ENCODE results near the gene SIX6. TPM values are rescaled to one million over a fixed set of nuclear protein-coding genes. Genes with fewer than 3 reads are reported as not detected.

Gene SIX6
- total and polyA plus RNA-seq, 5 donors: not detected

DNA sequence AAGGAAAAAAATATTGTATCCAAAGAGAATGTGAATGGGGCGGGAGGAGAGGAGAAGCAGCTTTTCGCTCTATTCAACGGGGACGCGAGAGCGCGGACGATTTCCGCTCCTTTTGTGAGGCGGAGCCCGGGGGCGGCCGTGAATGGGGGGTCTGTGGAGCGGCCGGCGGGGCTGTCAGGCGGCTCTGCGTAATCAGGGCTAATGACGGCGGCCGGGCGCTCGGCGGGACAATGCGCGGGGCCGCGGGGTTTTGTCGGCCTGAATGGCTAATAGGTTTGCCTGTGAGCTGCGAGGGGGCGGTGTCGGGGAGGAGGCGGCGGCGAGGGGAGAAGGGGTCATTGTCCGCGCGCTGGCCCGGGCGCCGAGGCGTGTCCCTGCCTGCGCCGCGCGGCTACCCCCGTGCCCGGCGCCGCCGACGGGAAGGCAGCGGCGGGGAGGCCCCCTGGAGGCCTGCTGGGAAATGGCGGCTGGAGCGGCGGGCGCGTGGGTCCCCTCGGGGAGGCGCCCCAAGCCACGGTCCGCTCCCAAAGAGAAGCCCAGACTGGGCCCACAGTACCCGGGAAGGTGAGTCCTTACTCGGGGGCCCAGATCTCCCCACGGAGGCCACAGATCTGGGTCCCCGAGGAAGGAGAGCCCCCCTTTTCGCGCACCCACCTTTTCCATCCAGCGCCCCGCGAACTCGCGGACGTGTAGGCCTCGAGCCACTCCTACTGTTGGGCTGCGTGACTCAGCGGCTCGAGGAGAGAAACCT, 6.0 kb downstream of the SIX6 start:
- peak in 1 of 2 donors; percentile 55 for ATAC-seq
- peaks cover 3% of the 10 kb centered on the region for H3K27me3 ChIP-seq (ENCODE audit: control insufficient read depth, insufficient read depth)
- intact Hi-C loops (cut with DNase I): no loop called here
- DNase-seq: peak in 2 of 3 donors; percentile 51 to 57
- WGBS: 3% methylated on average over 79 of the region's 79 CpGs
- H3K9me3 ChIP-seq (ENCODE audit: control insufficient read depth, low read length): no peaks in the 10 kb centered on the region
- H3K4me3 ChIP-seq (ENCODE audit: low read length): peak overlapping the region; percentile 40
- H3K27ac ChIP-seq (ENCODE audit: low read length): no peak overlapping the region
- no peaks in the 10 kb centered on the region for H3K4me1 ChIP-seq (ENCODE audit: control insufficient read depth, insufficient read depth, low read length)

- Histone ChIP-seq H3K9me3 (ENCODE audit: control insufficient read depth, low read length) (no peaks in the 10 kb centered on the region), H3K4me3 (ENCODE audit: low read length) (peak overlapping the region; percentile 40), H3K27me3 (ENCODE audit: control insufficient read depth, insufficient read depth) (peaks cover 3% of the 10 kb centered on the region), H3K27ac (ENCODE audit: low read length) (no peak overlapping the region), H3K4me1 (ENCODE audit: control insufficient read depth, insufficient read depth, low read length) (no peaks in the 10 kb centered on the region)
- DNase-seq (peak in 1 of 3 donors; percentile 34), ATAC-seq (no peak)
- 5% methylated on average over 66 of the region's 66 CpGs for WGBS
- intact Hi-C loops (cut with DNase I): no loop called here
Measured at GRCh38 chr14:60515511-60516289, 6.8 kb downstream of the SIX6 start.

GRCh38 chr14:60532442-60532841, 23.5 kb downstream of the SIX6 start:
- 57% methylated on average over 3 of the region's 3 CpGs for WGBS
- intact Hi-C loops (cut with DNase I): no loop called here
- H3K4me1 ChIP-seq (ENCODE audit: control insufficient read depth, insufficient read depth, low read length): no peaks in the 10 kb centered on the region
- H3K9me3 ChIP-seq (ENCODE audit: control insufficient read depth, low read length): no peaks in the 10 kb centered on the region
- no peak overlapping the region for H3K27ac ChIP-seq (ENCODE audit: low read length)
- no peak for DNase-seq
- H3K4me3 ChIP-seq (ENCODE audit: low read length): no peak overlapping the region
- no peak for ATAC-seq
- H3K27me3 ChIP-seq (ENCODE audit: control insufficient read depth, insufficient read depth): no peaks in the 10 kb centered on the region

DNA sequence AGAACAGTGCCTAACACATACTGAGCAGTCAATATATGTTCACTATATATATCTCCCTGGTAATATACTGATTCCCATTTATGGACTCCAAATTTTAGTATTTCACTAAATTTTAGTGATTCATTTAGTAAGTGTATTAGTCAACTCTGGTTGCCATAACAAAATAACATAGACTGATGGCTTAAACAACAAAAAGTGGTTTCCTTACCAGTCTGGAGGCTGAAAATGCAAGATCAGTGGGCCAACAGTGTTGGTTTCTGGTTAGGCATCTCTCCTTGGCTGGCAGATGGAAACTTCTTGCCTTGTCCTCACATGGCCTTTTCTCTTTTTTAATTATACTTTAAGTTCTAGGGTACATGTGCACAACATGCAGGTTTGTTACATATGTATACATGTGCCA, 28.7 kb downstream of the SIX6 start:
- H3K27me3 ChIP-seq (ENCODE audit: control insufficient read depth, insufficient read depth): no peaks in the 10 kb centered on the region
- ATAC-seq (no peak), DNase-seq (no peak)
- no peaks in the 10 kb centered on the region for H3K4me1 ChIP-seq (ENCODE audit: control insufficient read depth, insufficient read depth, low read length)
- no peak overlapping the region for H3K4me3 ChIP-seq (ENCODE audit: low read length)
- intact Hi-C loops (cut with DNase I): no loop called here
- H3K9me3 ChIP-seq (ENCODE audit: control insufficient read depth, low read length): no peaks in the 10 kb centered on the region
- H3K27ac ChIP-seq (ENCODE audit: low read length): no peak overlapping the region

- intact Hi-C loops (cut with DNase I): no loop called here
- Histone ChIP-seq H3K4me1 (ENCODE audit: control insufficient read depth, insufficient read depth, low read length) (no peaks in the 10 kb centered on the region), H3K9me3 (ENCODE audit: control insufficient read depth, low read length) (no peaks in the 10 kb centered on the region), H3K4me3 (ENCODE audit: low read length) (no peak overlapping the region), H3K27ac (ENCODE audit: low read length) (no peak overlapping the region), H3K27me3 (ENCODE audit: control insufficient read depth, insufficient read depth) (no peaks in the 10 kb centered on the region)
- no peak for ATAC-seq
- WGBS: 77% methylated on average over 2 of the region's 2 CpGs
- DNase-seq: no peak
Measured at GRCh38 chr14:60544659-60545058, 35.7 kb downstream of the SIX6 start.

DNA sequence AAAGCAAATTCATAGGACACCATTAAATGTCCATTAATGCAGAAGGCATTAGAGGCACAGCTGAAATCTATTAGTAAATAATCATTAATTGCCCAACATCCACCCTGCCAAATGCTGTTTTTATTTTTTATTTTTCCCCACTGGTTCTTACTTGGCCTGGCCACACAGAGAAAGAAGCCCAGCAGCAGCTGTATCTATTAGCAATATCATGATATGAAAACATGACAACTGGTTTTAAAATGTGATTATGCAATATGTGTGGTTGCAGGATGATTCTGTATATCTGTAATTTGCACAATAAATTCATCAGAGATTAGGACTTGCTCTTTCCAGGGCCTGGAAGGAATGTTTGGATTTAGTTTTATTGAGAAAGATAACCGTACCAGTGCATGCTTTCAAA, 44.9 kb downstream of the SIX6 start:
- ATAC-seq (no peak), DNase-seq (no peak)
- H3K4me1 ChIP-seq (ENCODE audit: control insufficient read depth, insufficient read depth, low read length): no peaks in the 10 kb centered on the region
- no peaks in the 10 kb centered on the region for H3K27me3 ChIP-seq (ENCODE audit: control insufficient read depth, insufficient read depth)
- WGBS: 52% methylated on average over 1 of the region's 1 CpG
- no peaks in the 10 kb centered on the region for H3K9me3 ChIP-seq (ENCODE audit: control insufficient read depth, low read length)
- no peak overlapping the region for H3K27ac ChIP-seq (ENCODE audit: low read length)
- no peak overlapping the region for H3K4me3 ChIP-seq (ENCODE audit: low read length)
- intact Hi-C loops (cut with DNase I): no loop called here

DNA sequence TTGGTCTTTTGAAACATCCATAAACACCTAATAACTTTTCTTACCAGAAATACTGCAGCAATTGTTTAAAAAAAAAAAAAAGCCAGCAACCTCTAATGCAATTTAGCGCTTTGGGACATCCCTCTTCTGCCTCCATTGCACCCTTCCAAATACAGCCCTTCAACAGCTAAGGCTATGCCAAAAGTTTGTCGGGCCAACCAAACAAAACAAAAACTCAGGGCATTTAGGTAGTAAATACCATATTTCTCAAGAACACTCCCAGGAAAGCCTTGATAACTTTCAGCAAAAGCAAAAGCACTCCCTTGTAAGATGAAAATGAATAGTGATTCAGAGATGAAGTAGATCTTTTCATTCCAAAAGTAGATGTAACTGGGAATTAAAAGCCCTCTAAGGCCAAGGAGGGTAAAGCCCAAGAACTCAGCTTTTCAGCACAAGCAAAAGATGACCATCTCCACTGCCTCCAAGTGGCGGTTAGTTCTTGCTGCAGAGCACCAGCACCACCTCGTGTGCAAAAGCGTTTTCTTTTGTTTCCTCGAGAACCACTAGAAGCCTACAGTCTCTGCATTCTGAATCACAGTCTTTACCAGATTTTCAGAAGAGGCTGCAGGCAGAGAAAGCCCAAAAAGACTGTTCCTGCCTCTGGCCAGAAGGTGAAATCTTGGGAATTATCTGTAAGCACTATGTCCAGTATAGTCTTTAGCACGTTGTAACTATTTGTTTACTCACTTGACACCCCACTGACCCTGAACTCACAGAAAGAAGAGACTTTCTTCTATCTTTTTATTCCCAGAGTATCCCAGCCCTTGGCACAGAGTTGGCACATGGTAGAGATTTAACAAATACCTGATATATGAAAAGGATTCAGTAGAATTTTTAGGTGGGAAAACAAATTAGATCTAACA, 53.1 kb downstream of the SIX6 start:
- H3K27me3 ChIP-seq (ENCODE audit: control insufficient read depth, insufficient read depth): no peaks in the 10 kb centered on the region
- ATAC-seq (peak; percentile 90 to 91), DNase-seq (peak; percentile 45 to 68 (median 65))
- 26% methylated on average over 7 of the region's 7 CpGs for WGBS
- H3K4me3 ChIP-seq (ENCODE audit: low read length): no peak overlapping the region
- no peaks in the 10 kb centered on the region for H3K9me3 ChIP-seq (ENCODE audit: control insufficient read depth, low read length)
- no peak overlapping the region for H3K27ac ChIP-seq (ENCODE audit: low read length)
- intact Hi-C loops (cut with DNase I): loop anchor here in 3 of 4 donors (5.0 to 10.0 kb wide), 4 partner anchors 207 to 497 kb away; no protein-coding TSS in a partner anchor
- H3K4me1 ChIP-seq (ENCODE audit: control insufficient read depth, insufficient read depth, low read length): peaks cover 2% of the 10 kb centered on the region

Other genes starting within 250 kb of the SIX6 start
- not detected for gene C14orf39, start 23.1 kb upstream of the SIX6 start, total RNA-seq
- gene C14orf39, start 23.1 kb upstream of the SIX6 start, polyA plus RNA-seq: not detected
- gene SIX1, start 140.3 kb downstream of the SIX6 start, total RNA-seq: not detected
- 0.14 TPM for gene SIX1, start 140.3 kb downstream of the SIX6 start, polyA plus RNA-seq
- 1 to 10 TPM; 2.1 to 4.1 (median 3.4) TPM for gene SIX4, start 215.2 kb downstream of the SIX6 start, total RNA-seq
- 1.1 TPM for gene SIX4, start 215.2 kb downstream of the SIX6 start, polyA plus RNA-seq
- gene MNAT1, start 225.6 kb downstream of the SIX6 start, total RNA-seq: 10 to 100 TPM; 25.9 to 29.3 (median 29.0) TPM
- 27.8 TPM for gene MNAT1, start 225.6 kb downstream of the SIX6 start, polyA plus RNA-seq